NCI-H2029 treated with DMSO at 0.1 percent for 48 hours (cell line): ENCODE measurements around the gene FOXP1.

ENCODE experiments used
- DNase-seq: peaks from one replicate; lab custom pipeline; 2025; lab: John Stamatoyannopoulos, UW

Gene FOXP1

DNA sequence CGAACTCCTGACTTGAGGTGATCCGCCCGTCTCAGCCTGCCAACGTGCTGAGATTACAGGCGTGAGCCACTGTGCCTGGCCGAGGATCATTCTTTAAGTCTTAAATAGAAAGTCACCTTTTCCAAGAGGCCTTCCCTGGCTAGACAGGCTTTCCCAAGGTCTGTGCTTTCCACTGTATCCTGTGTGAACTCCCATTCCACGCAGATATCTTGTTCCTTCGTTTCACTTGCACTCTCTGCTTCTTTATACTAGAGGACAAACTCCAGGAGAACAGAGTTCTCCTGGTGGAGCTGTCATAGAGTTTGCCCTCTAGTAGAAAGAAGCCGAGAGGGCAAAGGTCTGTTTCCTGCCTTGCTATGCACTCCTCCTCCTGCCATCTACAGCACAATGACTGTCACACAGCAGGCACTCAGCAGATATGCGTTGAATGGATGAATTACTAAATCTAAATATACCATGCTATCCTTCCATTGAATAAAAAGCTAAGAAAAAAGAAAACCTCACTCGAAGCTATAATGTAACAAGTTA is 211.2 kb downstream of the FOXP1 start:
- DNase-seq: no peak

DNA sequence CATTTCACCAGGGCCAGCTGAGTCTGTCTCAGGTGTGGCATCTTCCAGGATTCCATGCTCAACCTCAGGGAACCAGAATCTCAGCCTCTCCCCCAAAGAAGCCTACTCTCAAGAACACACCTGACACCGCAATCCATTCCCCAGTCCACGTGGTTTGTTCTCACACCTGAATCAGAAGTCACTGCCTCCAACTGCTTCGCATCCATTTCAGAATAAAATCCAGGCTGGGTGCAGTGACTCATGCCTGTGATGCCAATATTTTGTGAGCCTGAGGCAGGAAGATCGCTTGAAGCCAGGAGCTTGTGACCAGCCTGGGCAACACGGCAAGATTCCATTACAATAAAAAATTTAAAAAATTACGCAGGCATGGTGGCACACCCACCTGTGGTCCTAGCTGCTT is 212.2 kb downstream of the FOXP1 start:
- DNase-seq: no peak

DNA sequence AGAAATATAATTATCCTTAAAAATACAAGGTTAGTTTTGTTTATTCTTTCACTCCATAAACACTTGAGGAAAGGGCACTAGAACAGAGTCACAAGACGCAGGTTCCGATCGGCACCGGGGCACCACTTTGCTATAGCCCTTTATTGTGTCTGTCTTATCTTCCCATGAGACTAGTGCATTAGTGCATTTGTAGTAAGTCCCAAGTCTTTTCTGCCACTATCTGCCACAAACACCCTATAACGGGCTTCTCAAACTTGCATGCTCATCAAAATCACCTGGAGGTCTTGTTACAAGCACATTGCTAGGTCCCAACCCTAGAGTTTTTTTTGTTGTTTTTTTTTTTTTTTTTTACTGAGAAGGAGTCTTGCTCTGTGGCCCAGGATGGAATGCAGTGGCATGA is 213.1 kb downstream of the FOXP1 start:
- no peak for DNase-seq

DNA sequence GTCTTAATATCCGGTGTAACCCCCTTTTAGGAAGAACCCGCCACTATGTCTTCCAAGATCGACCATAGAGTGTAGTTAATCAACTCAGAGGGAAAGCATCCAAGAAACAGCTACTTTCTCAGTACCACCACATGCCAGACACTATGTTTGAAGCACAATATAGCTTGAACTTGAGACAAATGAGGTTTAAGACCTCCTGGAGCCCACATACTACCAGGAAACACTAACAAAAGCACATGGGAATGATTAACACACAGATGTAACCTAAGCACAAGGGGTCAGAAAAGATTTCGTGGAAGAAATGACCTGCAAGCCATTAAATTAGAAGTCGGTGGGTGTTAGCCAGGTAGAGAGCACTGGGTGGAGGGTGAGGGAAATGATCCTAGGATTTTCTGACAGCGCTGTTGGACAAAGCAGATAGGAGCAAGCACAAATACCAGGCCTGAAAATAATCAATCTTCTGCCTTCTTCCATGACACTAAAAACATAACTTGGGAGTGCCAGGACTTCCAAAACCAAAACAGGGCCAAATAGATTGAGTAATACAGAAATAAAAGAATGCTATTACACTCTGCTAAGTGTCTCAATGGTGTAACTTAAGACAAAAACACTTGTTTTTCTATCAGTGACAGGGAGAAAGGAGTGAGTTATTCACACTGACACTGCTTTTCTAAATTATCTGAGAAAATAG is 213.7 kb downstream of the FOXP1 start:
- no peak for DNase-seq

DNA sequence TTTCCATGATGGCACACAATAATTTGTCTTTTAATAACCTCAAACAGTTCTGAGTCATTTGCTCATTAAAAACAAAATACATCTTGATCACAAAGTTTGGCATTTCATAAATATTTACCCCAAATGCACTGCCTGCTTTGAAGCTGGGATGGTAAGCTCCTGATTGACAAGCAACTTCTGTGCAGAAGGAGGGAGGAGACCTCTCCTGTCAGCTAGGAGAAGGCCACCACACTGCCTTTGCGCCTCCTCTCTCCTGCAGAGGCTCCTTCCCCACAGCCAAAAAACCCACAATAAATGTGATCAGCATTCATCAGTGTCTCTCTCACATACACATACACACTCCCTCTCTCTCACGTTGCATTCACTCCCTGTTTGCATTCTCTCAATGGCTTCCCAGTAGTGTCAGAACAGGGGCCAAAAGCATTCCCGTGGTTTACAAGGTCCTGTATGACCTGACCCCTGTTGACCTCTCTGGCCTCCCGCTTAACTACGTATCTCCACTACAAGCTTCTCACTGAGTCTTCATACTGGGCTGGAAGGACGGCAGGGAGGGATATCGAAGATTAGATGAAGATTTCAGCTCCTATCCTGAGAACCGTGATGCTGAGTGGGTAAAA is 216.4 kb downstream of the FOXP1 start:
- no peak for DNase-seq

DNA sequence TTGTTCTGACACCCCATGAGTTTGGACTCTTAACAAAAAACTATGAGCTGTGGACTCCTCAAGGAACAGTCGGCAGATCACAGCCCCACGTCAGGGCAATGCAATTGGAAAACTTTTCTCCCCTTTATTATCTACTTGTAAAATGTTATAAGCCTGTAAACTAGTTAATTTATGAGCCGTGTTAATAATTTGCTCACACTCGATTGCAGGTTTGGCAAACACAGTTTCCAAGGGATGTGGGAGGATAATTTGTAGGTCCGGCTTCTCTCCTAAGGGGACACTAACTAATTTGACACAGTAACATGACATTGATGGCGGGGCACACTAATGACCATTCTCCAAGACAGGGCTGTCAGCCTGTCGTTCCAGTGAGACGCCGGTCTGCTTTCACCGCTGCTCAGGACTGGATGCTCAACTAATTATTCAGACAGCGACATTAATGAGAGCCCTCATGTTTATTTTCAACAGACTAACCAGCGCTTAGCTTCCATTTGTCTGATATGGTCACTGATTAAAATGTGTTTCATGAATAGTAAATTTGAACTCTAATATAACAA is 222.1 kb downstream of the FOXP1 start:
- DNase-seq: no peak

DNA sequence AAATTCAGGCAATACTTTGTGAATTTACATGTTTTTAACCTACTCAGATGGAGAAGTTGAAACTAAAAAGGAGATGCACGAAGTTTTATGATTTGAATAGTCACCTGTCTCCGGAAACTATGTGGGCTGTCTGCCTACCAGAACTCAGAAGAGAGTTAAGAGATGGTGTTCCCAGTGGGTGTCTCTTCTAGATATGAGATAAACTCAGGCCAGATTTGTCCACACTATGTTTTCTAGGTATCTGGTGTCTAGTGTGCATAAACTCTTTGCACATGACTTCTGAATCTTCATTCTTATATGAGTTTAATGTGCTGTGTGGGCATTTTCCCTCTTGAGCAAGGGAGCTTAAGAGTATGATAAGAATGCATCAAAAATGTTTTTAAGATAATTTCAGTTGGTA is 222.8 kb downstream of the FOXP1 start:
- no peak for DNase-seq

DNA sequence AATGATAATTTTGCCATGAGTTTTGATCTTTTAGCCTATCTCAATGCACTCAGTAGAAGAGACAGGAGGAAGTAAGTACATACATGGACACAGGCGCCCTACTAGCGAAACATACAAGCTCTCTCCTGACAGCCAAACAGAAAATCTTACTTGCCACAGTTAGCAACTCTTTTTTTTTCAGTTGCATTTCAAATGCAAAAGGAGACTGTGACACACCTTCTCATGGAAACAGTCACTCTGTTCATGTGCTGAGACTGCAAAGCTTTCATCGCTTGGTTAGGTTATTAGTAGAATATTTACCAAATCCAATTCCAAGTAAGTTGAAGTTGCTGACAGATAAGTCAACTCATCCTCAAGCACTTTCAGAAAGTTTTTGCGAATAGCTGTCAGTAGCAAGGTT is 223.3 kb downstream of the FOXP1 start:
- DNase-seq: no peak

DNA sequence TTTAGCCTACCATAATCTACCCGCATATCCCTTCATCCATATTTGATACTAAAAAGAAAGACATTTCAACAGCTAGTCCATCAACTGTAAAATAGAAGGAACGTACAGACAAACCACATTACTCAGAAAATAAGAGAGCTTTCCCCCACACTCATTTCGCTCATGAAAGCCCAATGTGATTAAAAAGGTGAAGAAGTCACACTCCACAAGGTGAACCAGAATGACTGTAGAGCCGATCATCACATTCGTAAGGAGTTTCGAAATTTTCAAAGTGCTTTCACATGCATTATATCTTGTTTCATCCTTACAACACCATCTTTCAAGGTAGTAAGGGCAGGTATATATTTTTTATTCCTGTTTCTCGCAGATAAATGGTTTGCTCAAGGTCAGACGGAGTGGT is 225.3 kb downstream of the FOXP1 start:
- DNase-seq: no peak

DNA sequence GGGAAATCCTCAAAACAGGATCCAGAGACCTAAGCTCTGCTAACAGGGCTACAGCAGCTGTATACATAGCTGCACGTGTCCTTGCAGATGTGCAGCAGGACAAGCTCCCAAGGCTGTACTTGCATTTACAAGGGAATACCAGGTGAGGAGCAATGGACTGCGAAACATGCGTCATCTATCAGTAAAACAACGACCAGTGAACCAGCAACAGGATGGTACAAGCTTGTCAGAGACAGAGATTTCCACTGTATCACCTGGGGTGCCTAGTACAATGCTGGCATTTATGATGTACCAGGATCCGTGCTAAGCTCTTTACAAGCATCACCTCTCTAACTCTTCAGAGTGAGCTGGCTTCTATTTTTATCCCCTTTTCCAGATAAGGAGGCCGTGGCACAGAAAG is 227.3 kb downstream of the FOXP1 start:
- no peak for DNase-seq

DNA sequence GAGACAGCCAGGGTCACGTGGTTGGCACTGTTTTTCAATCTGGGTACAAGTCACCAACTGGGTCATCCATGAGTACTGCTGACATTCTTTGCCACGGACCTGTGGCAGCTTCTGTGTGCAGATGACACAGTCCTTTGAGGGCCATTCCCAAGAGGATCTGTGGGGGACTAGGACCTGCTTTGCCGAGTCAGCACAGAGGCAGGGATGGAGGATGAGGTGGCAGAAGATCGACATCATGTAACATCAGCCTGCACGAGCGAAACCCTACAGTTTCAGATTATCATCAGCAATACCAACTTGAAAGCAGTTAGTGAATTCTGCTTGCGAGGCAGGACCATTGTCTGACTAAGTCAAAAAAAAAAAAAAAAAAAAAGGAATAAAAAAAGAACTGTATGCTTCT is 227.7 kb downstream of the FOXP1 start:
- no peak for DNase-seq

DNA sequence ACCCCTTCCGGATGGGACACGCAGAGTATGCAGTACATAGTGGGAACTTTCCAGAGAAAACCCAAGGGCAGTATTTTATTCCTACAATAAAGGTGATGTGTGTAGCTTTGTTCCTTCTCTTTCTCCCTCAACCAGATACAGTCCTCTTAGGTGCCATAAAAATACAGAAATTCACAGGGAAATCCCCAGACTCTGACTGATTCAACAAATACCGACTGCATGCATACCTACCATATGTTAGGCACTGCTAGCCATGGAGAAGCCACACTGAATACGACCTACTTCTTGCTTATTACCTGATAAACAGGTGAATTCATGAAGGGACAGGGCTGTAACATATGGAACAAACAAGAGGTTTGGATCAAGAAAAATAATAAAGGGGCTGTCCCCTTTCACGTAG is 228.5 kb downstream of the FOXP1 start:
- no peak for DNase-seq

DNA sequence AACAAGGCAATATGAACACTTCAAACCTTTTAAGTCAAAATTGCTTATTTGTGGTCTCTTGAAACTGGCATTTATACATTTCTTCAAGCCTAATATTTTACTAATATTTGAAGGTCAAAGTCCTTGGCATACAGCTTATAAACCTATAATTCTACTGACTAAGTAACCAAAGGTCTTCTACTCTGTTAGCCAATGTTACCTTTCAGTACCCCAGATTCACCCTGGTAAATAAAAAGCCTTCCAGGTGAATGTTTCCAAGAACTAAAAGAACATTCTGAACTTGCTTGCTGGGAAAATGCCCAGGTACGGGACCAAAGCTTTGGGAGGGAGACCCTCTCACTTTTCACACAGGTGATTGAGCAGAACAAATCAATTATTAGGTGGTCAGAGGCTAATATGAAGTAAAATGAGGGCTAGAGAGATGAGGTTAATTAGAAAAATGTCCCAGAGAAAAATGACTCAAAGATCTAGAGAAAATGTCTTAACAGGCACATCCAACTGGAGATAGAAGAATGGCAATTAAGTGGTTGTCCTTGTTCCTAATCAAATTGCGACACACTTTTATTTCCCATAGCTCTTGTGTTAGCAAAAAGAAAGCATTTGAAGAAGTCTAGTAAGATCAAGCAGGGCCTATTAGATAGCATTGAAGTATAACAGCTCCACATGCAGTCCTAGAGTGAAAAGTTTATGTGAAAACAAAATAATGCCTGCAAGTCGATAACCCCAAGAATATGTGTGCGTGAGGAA is 232.0 kb downstream of the FOXP1 start:
- DNase-seq: no peak

DNA sequence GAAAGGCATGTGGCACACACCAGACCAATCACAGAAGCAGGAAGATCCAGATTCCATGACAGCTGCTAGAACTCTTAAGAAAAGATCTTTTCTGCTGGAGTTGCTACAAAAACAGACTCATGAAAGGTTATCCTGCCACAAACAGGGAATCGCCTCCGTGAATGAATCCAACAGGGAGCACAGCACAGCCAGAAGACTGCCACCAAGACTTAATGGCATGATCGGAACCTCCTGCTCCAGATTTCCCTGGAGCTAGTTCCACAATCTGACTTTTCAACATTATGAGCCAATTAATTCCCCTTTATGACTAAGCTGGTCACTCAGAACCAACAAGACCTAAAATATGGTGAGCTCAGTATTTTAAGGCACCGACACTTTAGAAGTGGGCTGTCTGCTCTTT is 232.5 kb downstream of the FOXP1 start:
- no peak for DNase-seq

DNA sequence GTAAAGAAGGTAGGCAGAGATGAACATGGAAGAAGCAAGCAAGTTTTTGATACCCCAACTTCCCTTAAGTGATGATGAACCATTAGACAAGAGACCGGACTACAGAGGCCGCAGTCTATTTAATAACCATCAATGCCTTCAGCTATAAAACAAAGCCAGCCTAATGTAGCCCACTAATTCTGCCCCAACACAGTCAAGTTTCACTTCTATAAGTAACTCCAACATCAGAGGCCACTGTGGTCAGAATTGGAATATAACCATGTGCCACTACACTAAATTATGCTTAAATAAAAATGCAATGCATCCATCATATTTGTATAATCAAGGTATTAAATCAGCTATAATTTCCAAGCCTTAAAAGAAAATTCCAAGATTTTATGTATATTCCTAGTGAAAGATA is 234.7 kb downstream of the FOXP1 start:
- DNase-seq: no peak

DNA sequence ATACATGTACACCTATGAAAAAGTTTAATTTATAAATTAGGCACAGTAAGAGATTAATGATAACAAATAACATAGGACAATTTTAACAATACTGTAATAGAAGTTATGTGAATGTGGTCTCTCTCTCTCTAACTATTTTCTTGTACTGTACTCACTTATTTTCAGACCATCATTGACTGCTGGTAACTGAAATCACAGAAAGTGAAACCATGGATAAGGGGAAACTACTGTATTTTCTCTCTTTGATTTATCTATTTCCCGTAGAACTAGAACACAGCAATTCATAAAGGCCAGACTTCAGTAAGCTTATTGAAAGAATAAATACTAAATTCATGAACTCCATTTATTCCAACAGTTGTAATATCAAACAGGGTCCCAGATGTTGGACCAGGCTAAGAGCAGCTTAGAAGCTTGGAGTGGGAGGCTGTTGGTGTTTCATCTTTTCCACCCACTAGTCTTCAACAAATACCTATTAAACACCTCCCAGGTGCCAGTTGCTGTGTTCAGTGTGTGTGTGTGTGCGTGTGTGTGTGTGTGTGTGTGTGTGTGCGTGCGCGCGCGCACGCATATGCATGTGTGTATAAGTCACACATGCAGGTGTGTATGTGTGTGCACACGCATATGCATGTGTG is 235.4 kb downstream of the FOXP1 start:
- no peak for DNase-seq

DNA sequence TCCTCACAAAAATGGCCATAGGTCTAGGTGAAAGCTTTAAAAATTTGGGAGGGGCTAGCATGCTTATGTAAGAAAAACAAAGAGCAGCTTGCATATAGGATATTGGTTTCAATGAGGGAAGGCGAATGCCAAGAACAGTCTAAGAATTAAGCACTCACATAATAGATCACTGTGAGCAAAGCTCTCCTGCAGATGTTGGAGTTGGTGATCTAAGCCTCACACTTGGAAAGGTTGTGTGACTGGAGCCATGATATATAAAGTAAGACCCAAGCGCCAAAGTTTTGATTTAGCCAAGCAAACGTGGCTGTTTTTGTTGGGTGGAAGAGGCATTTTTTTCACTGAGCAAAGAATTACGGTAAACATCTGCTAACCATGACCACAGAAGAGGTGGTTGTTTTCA is 237.5 kb downstream of the FOXP1 start:
- DNase-seq: no peak

DNA sequence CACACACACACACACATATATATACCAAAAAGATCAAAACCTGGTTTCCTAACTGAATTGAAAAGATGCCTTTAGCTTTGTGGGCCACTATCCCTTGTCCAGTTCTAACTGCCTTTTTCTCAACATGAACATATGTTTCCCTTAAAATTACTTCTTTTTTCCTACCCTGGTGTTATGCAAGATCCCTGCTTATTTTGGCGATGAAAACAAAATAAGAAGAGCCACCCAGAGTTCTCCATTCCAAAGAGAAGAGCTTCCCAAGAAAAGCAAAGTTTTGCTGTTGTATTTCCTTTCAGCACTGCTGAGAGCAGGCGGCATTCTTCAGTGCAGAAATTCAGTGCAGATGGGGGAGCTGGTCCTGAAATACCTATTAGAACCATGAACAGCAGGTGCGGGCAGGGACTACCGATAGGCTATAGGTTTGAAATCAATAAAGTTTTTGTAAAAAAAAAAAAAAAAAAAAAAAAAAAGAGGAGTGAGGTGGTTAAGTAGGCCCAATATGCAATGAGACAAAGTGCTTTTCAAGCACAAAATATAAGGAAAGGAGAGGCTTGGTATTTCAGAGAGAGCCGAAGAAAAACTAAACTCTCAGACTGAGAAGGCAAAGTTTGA is 238.0 kb downstream of the FOXP1 start:
- no peak for DNase-seq

DNA sequence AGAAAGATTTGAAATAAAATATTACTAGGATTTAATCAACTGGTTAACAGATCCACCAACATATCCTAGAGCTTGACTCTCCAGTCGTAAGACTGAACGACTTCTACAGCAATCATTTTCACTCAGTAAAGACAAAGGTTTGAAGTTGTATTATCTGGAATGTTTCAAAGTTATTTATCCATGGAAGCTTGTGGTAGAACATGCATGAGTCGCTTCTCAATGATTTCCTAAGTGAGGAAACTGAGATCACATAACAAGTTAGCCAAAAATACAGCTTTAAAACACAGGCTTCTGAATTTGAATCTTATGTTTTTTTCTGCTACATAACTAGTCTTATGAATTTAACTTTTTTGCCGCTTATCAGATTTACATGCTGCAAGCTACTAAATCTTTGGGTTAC is 241.8 kb downstream of the FOXP1 start:
- DNase-seq: no peak

DNA sequence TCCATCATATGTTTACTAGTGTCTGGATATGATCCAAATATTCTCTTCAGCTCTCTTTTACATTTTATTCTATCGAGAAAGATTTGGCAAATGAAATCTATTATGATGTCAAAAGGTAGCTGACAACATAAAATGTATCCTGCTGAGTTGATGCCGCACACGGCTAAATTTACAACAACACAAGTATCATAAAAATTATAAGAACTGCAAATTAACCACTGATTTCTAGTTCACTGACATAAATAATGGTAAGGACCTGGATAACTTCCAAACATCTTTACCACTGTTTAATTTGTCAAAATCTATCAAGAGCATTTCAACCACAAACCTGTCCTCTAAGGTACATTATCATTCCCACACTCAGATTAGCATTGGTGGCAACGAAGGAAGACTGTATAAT is 244.5 kb downstream of the FOXP1 start:
- no peak for DNase-seq

DNA sequence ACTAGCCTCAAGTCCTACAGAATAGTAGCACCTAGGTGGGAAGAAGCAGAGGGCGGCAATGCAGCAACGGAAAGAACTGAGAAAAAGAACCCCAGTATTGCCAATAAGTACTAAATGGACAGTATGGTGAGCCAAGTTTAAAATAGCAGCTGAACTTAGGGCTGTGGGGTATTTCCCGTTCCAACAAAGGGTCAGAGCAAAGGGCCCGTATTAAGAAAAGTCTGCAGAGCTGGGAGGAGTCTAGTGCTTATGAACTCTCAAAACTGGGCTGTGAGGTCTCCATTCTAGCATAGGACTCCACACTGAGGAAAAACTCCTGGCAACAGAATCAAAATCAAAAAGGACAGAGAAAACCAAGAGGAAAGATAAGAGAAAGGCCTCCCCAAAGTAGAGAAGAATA is 250.7 kb downstream of the FOXP1 start:
- DNase-seq: no peak

DNA sequence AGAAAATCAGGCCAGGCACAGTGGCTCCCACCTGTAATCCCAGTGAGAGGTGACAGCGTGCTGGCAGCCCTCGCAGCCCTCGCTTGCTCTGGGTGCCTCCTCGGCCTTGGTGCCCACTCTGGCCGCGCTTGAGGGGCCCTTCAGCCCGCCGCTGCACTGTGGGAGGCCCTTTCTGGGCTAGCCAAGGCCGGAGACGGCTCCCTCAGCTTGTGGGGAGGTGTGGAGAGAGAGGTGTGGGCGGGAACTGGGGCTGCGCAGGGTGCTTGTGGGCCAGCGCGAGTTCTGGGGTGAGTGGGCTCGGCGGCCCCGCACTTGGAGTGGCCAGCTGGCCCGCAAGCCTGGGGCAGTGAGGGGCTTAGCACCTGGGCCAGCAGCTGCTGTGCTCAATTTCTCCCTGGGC is 252.6 kb downstream of the FOXP1 start:
- DNase-seq: no peak
